HepG2 (cell line): ENCODE measurements around the gene ACTN1. TPM values are rescaled to one million over a fixed set of nuclear protein-coding genes. Genes with fewer than 3 reads are reported as not detected.

Experiments used
- DPF2 ChIP-seq: sonication (generic); formaldehyde crosslinking; IDR thresholded peaks from 2 replicates; pipeline ENCODE4 v1.4.0; 2020; ENCODE audit warnings: mild to moderate bottlenecking, low read depth, missing genetic modification reagents, borderline replicate concordance
- MAX ChIP-seq: IDR thresholded peaks from 2 replicates; pipeline ENCODE4 v1.6.1; 2012; ENCODE audit warnings: inconsistent platforms
- MYC ChIP-seq: sonication (generic); formaldehyde crosslinking; IDR thresholded peaks from 2 replicates; pipeline ENCODE4 v1.9.0; 2021; ENCODE audit warnings: missing genetic modification reagents, borderline replicate concordance
- NFKB2 ChIP-seq: sonication (generic); formaldehyde crosslinking; IDR thresholded peaks from 2 replicates; pipeline ENCODE4 v1.4.0; 2020; ENCODE audit warnings: missing genetic modification reagents, borderline replicate concordance
- NFKBIZ ChIP-seq: IDR thresholded peaks from 2 replicates; pipeline ENCODE4 v1.6.1; 2018; ENCODE audit warnings: missing genetic modification reagents, missing compliant biosample characterization
- SALL1 ChIP-seq: sonication (generic); formaldehyde crosslinking; IDR thresholded peaks from 2 replicates; pipeline ENCODE4 v1.8.0; 2022; ENCODE audit warnings: mild to moderate bottlenecking, missing genetic modification reagents
- ZFY ChIP-seq: sonication (generic); formaldehyde crosslinking; IDR thresholded peaks from 2 replicates; pipeline ENCODE4 v1.4.0; 2020; ENCODE audit warnings: missing genetic modification reagents
- ZNF543 ChIP-seq: sonication (generic); formaldehyde crosslinking; IDR thresholded peaks from 2 replicates; pipeline ENCODE4 v1.4.0; 2020; ENCODE audit warnings: mild to moderate bottlenecking, missing genetic modification reagents
- ZNF83 ChIP-seq: sonication (generic); formaldehyde crosslinking; IDR thresholded peaks from 2 replicates; pipeline ENCODE4 v1.4.0; 2020; ENCODE audit warnings: missing genetic modification reagents, mild to moderate bottlenecking, borderline replicate concordance
- polyA plus RNA-seq, 8 experiments: library from polyadenylated mRNA; depleted of rRNA in 3 of 8; stranded (reverse) in 7 of 8; unstranded in 1 of 8; fragments of >200 nt; fragmentation: Illumina TruSeq in 4 of 8; extraction: Trizol in 4 of 8; gene quantifications; 2 replicates each; pipeline versions ENCODE4 v1.2.1 to v1.2.3, GENCODE V29; 2011 to 2016; ENCODE audit warnings: low read depth in 4 of 8, missing spikeins in 1 of 8, mixed read lengths in 1 of 8; ENCODE audit not compliant: insufficient read depth in 1 of 8
- total RNA-seq, 5 experiments: library from RNA; depleted of rRNA; stranded (reverse); fragments of >200 nt; fragmentation: Illumina TruSeq; extraction: Trizol; gene quantifications; 2 replicates each; pipeline ENCODE4 v1.2.3, GENCODE V29; 2016; ENCODE audit warnings: low read depth in 1 of 5
- TF ChIP-seq, protein P1 (sequence below): sonication (generic); formaldehyde crosslinking; IDR thresholded peaks from 2 replicates; pipeline ENCODE4 v1.4.0; 2020; ENCODE audit warnings: mild to moderate bottlenecking, missing genetic modification reagents
- TF ChIP-seq, protein P2 (sequence below): sonication (generic); formaldehyde crosslinking; IDR thresholded peaks from 2 replicates; pipeline ENCODE4 v1.9.0; 2021; ENCODE audit warnings: missing genetic modification reagents, borderline replicate concordance
- TF ChIP-seq, protein P3 (sequence below): sonication (generic); formaldehyde crosslinking; IDR thresholded peaks from 2 replicates; pipeline ENCODE4 v1.5.1; 2020; ENCODE audit warnings: mild to moderate bottlenecking, missing genetic modification reagents, moderate library complexity

The ACTN1 gene
- total and polyA plus RNA-seq, 2 of the 13 experiments (the other 11 are each of a cell fraction or from before 2014, with no cell fraction given), result 58.6 to 162 TPM

GRCh38 chr14:68976160-68977067 lies 2.7 kb downstream of the ACTN1 start (continued):
- TF ChIP-seq, protein P1, sequence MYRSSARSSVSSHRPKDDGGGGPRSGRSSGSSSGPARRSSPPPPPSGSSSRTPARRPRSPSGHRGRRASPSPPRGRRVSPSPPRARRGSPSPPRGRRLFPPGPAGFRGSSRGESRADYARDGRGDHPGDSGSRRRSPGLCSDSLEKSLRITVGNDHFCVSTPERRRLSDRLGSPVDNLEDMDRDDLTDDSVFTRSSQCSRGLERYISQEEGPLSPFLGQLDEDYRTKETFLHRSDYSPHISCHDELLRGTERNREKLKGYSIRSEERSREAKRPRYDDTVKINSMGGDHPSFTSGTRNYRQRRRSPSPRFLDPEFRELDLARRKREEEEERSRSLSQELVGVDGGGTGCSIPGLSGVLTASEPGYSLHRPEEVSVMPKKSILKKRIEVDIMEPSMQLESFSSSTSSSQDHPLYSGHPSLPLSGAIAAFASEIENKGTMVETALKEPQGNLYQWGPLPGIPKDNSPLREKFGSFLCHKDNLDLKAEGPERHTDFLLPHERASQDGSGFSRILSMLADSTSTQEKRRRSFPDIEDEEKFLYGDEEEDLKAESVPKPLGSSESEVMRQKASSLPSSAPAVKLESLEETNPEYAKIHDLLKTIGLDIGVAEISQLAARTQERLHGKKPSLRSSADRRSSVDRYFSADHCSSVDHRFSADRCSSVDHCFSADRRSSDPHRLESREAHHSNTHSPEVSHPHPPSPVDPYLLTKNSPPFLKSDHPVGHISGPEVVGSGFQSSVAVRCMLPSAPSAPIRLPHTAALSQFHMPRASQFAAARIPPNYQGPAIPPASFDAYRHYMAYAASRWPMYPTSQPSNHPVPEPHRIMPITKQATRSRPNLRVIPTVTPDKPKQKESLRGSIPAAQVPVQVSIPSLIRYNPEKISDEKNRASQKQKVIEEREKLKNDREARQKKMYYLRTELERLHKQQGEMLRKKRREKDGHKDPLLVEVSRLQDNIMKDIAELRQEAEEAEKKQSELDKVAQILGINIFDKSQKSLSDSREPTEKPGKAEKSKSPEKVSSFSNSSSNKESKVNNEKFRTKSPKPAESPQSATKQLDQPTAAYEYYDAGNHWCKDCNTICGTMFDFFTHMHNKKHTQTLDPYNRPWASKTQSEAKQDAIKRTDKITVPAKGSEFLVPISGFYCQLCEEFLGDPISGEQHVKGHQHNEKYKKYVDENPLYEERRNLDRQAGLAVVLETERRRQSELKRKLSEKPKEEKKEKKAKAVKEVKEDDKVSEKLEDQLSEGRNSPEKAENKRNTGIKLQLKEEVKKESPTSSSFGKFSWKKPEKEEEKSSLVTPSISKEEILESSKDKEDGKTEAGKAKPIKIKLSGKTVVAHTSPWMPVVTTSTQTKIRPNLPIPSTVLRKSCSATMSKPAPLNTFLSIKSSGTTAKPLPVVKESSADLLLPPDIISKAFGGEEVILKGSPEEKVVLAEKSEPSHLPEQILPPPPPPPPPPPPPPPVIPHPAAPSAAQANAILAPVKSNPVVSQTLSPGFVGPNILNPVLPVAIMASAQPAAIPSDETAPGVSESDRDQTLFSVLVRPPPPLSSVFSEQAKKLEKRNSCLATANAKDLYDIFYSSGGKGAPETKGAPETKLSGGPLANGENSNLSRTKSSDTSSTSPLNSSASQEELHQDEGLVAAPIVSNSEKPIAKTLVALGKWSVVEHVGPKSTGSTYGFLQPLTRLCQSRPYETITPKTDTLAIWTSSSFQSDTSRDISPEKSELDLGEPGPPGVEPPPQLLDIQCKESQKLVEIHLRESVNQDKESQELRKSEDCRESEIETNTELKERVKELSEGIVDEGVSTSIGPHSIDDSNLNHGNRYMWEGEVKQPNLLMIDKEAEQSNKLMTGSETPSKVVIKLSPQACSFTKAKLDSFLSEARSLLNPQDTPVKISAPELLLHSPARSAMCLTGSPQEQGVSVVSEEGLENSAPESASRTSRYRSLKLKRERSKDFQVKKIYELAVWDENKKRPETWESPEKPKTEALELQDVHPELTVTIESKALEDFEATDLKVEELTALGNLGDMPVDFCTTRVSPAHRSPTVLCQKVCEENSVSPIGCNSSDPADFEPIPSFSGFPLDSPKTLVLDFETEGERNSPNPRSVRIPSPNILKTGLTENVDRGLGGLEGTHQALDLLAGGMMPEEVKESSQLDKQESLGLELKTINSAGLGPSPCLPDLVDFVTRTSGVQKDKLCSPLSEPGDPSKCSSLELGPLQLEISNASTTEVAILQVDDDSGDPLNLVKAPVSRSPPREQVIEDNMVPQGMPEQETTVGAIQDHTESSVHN (CRISPR knock-in tag), result 0 out of 2 replicates have a peak, but pooled peaks have one; percentile 71
- TF ChIP-seq SALL1 (CRISPR knock-in tag) (peak; percentile 72), MYC (CRISPR knock-in tag) (peak; percentile 85), DPF2 (CRISPR knock-in tag) (peak; percentile 18; the same call in 1 of the 2 replicates), NFKBIZ (CRISPR knock-in tag) (0 out of 2 replicates have a peak, but pooled peaks have one; percentile 43), NFKB2 (CRISPR knock-in tag) (peak; percentile 93; the same call in 1 of the 2 replicates), ZNF83 (CRISPR knock-in tag) (0 out of 2 replicates have a peak, but pooled peaks have one; percentile 47), ZNF543 (CRISPR knock-in tag) (no peak), ZFY (peak; percentile 67), MAX (peak; percentile 95)
- TF ChIP-seq, protein P2, sequence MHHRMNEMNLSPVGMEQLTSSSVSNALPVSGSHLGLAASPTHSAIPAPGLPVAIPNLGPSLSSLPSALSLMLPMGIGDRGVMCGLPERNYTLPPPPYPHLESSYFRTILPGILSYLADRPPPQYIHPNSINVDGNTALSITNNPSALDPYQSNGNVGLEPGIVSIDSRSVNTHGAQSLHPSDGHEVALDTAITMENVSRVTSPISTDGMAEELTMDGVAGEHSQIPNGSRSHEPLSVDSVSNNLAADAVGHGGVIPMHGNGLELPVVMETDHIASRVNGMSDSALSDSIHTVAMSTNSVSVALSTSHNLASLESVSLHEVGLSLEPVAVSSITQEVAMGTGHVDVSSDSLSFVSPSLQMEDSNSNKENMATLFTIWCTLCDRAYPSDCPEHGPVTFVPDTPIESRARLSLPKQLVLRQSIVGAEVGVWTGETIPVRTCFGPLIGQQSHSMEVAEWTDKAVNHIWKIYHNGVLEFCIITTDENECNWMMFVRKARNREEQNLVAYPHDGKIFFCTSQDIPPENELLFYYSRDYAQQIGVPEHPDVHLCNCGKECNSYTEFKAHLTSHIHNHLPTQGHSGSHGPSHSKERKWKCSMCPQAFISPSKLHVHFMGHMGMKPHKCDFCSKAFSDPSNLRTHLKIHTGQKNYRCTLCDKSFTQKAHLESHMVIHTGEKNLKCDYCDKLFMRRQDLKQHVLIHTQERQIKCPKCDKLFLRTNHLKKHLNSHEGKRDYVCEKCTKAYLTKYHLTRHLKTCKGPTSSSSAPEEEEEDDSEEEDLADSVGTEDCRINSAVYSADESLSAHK (CRISPR knock-in tag), result 0 out of 2 replicates have a peak, but pooled peaks have one; percentile 36
- TF ChIP-seq, protein P3, sequence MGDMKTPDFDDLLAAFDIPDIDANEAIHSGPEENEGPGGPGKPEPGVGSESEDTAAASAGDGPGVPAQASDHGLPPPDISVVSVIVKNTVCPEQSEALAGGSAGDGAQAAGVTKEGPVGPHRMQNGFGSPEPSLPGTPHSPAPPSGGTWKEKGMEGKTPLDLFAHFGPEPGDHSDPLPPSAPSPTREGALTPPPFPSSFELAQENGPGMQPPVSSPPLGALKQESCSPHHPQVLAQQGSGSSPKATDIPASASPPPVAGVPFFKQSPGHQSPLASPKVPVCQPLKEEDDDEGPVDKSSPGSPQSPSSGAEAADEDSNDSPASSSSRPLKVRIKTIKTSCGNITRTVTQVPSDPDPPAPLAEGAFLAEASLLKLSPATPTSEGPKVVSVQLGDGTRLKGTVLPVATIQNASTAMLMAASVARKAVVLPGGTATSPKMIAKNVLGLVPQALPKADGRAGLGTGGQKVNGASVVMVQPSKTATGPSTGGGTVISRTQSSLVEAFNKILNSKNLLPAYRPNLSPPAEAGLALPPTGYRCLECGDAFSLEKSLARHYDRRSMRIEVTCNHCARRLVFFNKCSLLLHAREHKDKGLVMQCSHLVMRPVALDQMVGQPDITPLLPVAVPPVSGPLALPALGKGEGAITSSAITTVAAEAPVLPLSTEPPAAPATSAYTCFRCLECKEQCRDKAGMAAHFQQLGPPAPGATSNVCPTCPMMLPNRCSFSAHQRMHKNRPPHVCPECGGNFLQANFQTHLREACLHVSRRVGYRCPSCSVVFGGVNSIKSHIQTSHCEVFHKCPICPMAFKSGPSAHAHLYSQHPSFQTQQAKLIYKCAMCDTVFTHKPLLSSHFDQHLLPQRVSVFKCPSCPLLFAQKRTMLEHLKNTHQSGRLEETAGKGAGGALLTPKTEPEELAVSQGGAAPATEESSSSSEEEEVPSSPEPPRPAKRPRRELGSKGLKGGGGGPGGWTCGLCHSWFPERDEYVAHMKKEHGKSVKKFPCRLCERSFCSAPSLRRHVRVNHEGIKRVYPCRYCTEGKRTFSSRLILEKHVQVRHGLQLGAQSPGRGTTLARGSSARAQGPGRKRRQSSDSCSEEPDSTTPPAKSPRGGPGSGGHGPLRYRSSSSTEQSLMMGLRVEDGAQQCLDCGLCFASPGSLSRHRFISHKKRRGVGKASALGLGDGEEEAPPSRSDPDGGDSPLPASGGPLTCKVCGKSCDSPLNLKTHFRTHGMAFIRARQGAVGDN, result peak; percentile 100
